Measurements from ENCODE around the gene FERMT3. TPM values are rescaled to one million over a fixed set of nuclear protein-coding genes. Genes with fewer than 3 reads are reported as not detected.

The FERMT3 gene
- total and polyA plus RNA-seq, 7 experiments from 2014 or later = 77.1 to 209 (median 120) TPM

GRCh38 chr11:64211181-64211872 is 4.8 kb downstream of the FERMT3 start:
- Histone ChIP-seq H3K27ac (ENCODE audit: low read depth, low read length) (no peak overlapping the region), H3K9me3 (ENCODE audit: control insufficient read depth in 2 of 3, low read length in 3 of 3) (no peaks in the 10 kb centered on the region), H3K4me3 (ENCODE audit: low read length) (no peak overlapping the region), H3K36me3 (ENCODE audit: control insufficient read depth in 2 of 3, insufficient read depth in 3 of 3, low read length in 3 of 3) (peaks cover 0 to 75% (median 0%) of the 10 kb centered on the region in 3 experiments), H3K4me1 (ENCODE audit: control insufficient read depth in 2 of 2, insufficient read depth in 2 of 2, low read length in 2 of 2) (peaks cover 11 to 12% of the 10 kb centered on the region in 2 donors), H3K27me3 (ENCODE audit: control insufficient read depth in 2 of 2, insufficient read depth in 2 of 2, low read length in 2 of 2) (no peaks in the 10 kb centered on the region)
- ATAC-seq = no peak
- peaks cover 22 to 37% (median 31%) of the 10 kb centered on the region in 7 donors for H3K4me1 Mint-ChIP-seq
- CTCF ChIA-PET = no interaction called here
- peaks cover 0 to 31% (median 12%) of the 10 kb centered on the region in 5 donors for H3K36me3 Mint-ChIP-seq
- H3K9me3 Mint-ChIP-seq = no peaks in the 10 kb centered on the region
- H3K4me3 Mint-ChIP-seq = no peak overlapping the region
- intact Hi-C loops (cut with micrococcal nuclease) = no loop called here
- POLR2A ChIA-PET = interaction anchor here (0.9 to 11.2 kb wide), 4 partner anchors 9 to 31 kb away, joined by 3 to 220 read pairs (median 4); partner anchors contain the start of genes NUDT22 and TRPT1
- DNase-seq = no peak
- peak overlapping the region in 1 of 9 donors; percentile 17 for H3K27ac Mint-ChIP-seq
- no peaks in the 10 kb centered on the region for H3K27me3 Mint-ChIP-seq

DNA sequence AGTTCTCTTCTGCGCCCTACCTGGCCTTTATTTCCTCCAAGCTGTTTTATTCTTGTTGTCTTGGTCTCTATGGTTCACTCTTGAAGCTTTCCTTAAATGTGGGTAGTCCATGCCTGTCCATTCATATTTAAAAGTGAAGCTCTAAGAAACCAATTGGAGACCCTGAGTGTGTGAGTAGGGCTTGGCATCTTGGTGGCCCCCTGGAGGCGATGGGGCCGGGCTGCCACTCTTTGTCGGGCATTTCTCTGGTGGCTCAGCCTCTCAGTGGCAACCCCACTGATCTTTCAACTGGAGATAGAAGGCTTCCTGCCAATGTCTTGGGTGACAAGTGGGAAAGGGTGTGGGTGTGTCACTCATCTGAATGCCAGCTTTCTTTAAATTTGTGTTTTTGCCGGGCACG is 10.4 kb downstream of the FERMT3 start:
- peaks cover 0 to 28% (median 12%) of the 10 kb centered on the region in 5 donors for H3K36me3 Mint-ChIP-seq
- ChIA-PET POLR2A (interaction anchor here (0.8 to 14.3 kb wide), 7 partner anchors 9 to 562 kb away, joined by 3 to 220 read pairs (median 5); partner anchors contain the start of genes FERMT3, NUDT22, PRDX5 and SF1), CTCF (interaction anchor here (0.5 to 2.9 kb wide), 6 partner anchors 10 to 472 kb away, joined by 3 to 25 read pairs (median 3); partner anchors contain the start of gene FERMT3)
- H3K4me1 ChIP-seq (ENCODE audit: control insufficient read depth in 2 of 2, insufficient read depth in 2 of 2, low read length in 2 of 2) = no peaks in the 10 kb centered on the region
- H3K27ac ChIP-seq (ENCODE audit: low read depth, low read length) = no peak overlapping the region
- no peak overlapping the region for H3K4me3 Mint-ChIP-seq
- ATAC-seq (no peak), DNase-seq (no peak)
- intact Hi-C loops (cut with micrococcal nuclease) = no loop called here
- peaks cover 10 to 25% (median 13%) of the 10 kb centered on the region in 7 donors for H3K4me1 Mint-ChIP-seq
- H3K27me3 Mint-ChIP-seq = no peaks in the 10 kb centered on the region
- no peaks in the 10 kb centered on the region for H3K27me3 ChIP-seq (ENCODE audit: control insufficient read depth in 2 of 2, insufficient read depth in 2 of 2, low read length in 2 of 2)
- peak overlapping the region in 5 of 9 donors; percentile 22 to 47 (median 28) for H3K27ac Mint-ChIP-seq
- peaks cover 7 to 75% (median 11%) of the 10 kb centered on the region in 3 experiments for H3K36me3 ChIP-seq (ENCODE audit: control insufficient read depth in 2 of 3, insufficient read depth in 3 of 3, low read length in 3 of 3)
- H3K9me3 ChIP-seq (ENCODE audit: control insufficient read depth in 2 of 3, low read length in 3 of 3) = no peaks in the 10 kb centered on the region
- no peaks in the 10 kb centered on the region for H3K9me3 Mint-ChIP-seq
- H3K4me3 ChIP-seq (ENCODE audit: low read length) = no peak overlapping the region

DNA sequence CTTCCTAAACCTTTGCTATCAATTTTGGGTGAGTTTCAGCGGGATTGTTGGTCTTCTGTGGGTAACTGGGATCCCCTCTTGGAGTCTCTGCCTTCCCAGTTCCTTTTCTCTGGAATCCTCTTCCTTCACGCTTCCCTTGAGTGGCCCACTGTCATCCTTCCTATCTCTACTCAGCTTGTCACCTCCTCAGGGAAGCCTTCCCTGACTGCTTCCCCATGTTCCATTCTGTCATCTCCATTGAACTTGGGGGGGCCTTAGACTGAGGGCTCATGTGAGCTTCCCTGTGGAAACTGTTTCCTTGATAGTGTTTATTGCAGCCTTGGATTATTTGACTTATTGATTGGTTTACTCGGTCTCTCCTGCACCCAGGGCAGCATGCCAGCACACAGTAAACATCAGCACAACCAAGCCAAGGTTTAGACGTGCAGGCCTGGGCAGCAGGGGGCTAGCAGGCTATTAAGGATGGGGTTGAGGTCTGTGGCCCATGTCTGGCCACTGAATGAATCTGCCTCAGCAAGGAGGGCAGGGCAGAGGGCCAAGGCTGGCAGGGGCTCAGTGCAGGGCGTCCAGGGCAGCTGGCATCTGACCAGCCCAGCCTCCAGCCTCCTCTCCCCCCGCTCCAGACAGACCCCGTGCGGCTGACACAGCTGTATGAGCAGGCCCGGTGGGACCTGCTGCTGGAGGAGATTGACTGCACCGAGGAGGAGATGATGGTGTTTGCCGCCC is 12.3 kb downstream of the FERMT3 start:
- Mint-ChIP-seq H3K27ac (peak overlapping the region in 6 of 9 donors; percentile 26 to 82 (median 66)), H3K4me1 (peaks cover 0 to 14% (median 8%) of the 10 kb centered on the region in 7 donors), H3K9me3 (no peaks in the 10 kb centered on the region), H3K4me3 (no peak overlapping the region), H3K36me3 (peaks cover 0 to 20% (median 4%) of the 10 kb centered on the region in 5 donors), H3K27me3 (no peaks in the 10 kb centered on the region)
- Histone ChIP-seq H3K27me3 (ENCODE audit: control insufficient read depth in 2 of 2, insufficient read depth in 2 of 2, low read length in 2 of 2) (no peaks in the 10 kb centered on the region), H3K4me1 (ENCODE audit: control insufficient read depth in 2 of 2, insufficient read depth in 2 of 2, low read length in 2 of 2) (no peaks in the 10 kb centered on the region), H3K4me3 (ENCODE audit: low read length) (no peak overlapping the region), H3K9me3 (ENCODE audit: control insufficient read depth in 2 of 3, low read length in 3 of 3) (no peaks in the 10 kb centered on the region), H3K36me3 (ENCODE audit: control insufficient read depth in 2 of 3, insufficient read depth in 3 of 3, low read length in 3 of 3) (peaks cover 7 to 78% (median 14%) of the 10 kb centered on the region in 3 experiments), H3K27ac (ENCODE audit: low read depth, low read length) (peak overlapping the region; percentile 16)
- DNase-seq (no peak), ATAC-seq (no peak)
- ChIA-PET CTCF (interaction anchor here (0.6 to 2.9 kb wide), 2 partner anchors 12 to 18 kb away, joined by 5 to 25 read pairs; partner anchors contain the start of gene FERMT3), POLR2A (interaction anchor here (0.6 to 14.3 kb wide), 5 partner anchors 11 to 50 kb away, joined by 3 to 220 read pairs (median 5); partner anchors contain the start of gene FERMT3)
- intact Hi-C loops (cut with micrococcal nuclease) = no loop called here

GRCh38 chr11:64219354-64219684 is 12.8 kb downstream of the FERMT3 start:
- ChIA-PET CTCF (interaction anchor here (0.6 kb wide), 2 partner anchors 13 to 17 kb away, joined by 5 read pairs; no protein-coding TSS in a partner anchor), POLR2A (interaction anchor here (1.0 to 14.3 kb wide), 3 partner anchors 12 to 27 kb away, joined by 3 to 220 read pairs (median 5); partner anchors contain the start of gene FERMT3)
- H3K27me3 Mint-ChIP-seq = no peaks in the 10 kb centered on the region
- no peaks in the 10 kb centered on the region for H3K9me3 Mint-ChIP-seq
- ATAC-seq (no peak), DNase-seq (no peak)
- peak overlapping the region; percentile 16 for H3K27ac ChIP-seq (ENCODE audit: low read depth, low read length)
- H3K27me3 ChIP-seq (ENCODE audit: control insufficient read depth in 2 of 2, insufficient read depth in 2 of 2, low read length in 2 of 2) = no peaks in the 10 kb centered on the region
- peaks cover 0 to 12% (median 8%) of the 10 kb centered on the region in 7 donors for H3K4me1 Mint-ChIP-seq
- no peak overlapping the region for H3K27ac Mint-ChIP-seq
- H3K4me1 ChIP-seq (ENCODE audit: control insufficient read depth in 2 of 2, insufficient read depth in 2 of 2, low read length in 2 of 2) = no peaks in the 10 kb centered on the region
- peaks cover 7 to 77% (median 14%) of the 10 kb centered on the region in 3 experiments for H3K36me3 ChIP-seq (ENCODE audit: control insufficient read depth in 2 of 3, insufficient read depth in 3 of 3, low read length in 3 of 3)
- H3K9me3 ChIP-seq (ENCODE audit: control insufficient read depth in 2 of 3, low read length in 3 of 3) = no peaks in the 10 kb centered on the region
- no peak overlapping the region for H3K4me3 Mint-ChIP-seq
- peaks cover 0 to 19% (median 4%) of the 10 kb centered on the region in 5 donors for H3K36me3 Mint-ChIP-seq
- intact Hi-C loops (cut with micrococcal nuclease) = no loop called here
- H3K4me3 ChIP-seq (ENCODE audit: low read length) = no peak overlapping the region

GRCh38 chr11:64219755-64220154 is 13.2 kb downstream of the FERMT3 start:
- Mint-ChIP-seq H3K4me1 (peaks cover 0 to 12% (median 8%) of the 10 kb centered on the region in 7 donors), H3K9me3 (no peaks in the 10 kb centered on the region), H3K4me3 (no peak overlapping the region), H3K27me3 (no peaks in the 10 kb centered on the region), H3K36me3 (peaks cover 0 to 19% (median 4%) of the 10 kb centered on the region in 5 donors), H3K27ac (no peak overlapping the region)
- ChIA-PET POLR2A (interaction anchor here (1.4 to 14.3 kb wide), 2 partner anchors 12 to 26 kb away, joined by 5 to 220 read pairs; partner anchors contain the start of gene FERMT3), CTCF (interaction anchor here (0.6 kb wide), 1 partner anchor 13 kb away, joined by 5 read pairs; no protein-coding TSS in a partner anchor)
- intact Hi-C loops (cut with micrococcal nuclease) = no loop called here
- peak overlapping the region; percentile 16 for H3K27ac ChIP-seq (ENCODE audit: low read depth, low read length)
- no peaks in the 10 kb centered on the region for H3K27me3 ChIP-seq (ENCODE audit: control insufficient read depth in 2 of 2, insufficient read depth in 2 of 2, low read length in 2 of 2)
- DNase-seq (no peak), ATAC-seq (no peak)
- no peaks in the 10 kb centered on the region for H3K9me3 ChIP-seq (ENCODE audit: control insufficient read depth in 2 of 3, low read length in 3 of 3)
- H3K4me3 ChIP-seq (ENCODE audit: low read length) = no peak overlapping the region
- H3K4me1 ChIP-seq (ENCODE audit: control insufficient read depth in 2 of 2, insufficient read depth in 2 of 2, low read length in 2 of 2) = peaks cover 0 to 2% of the 10 kb centered on the region in 2 donors
- peaks cover 7 to 73% (median 14%) of the 10 kb centered on the region in 3 experiments for H3K36me3 ChIP-seq (ENCODE audit: control insufficient read depth in 2 of 3, insufficient read depth in 3 of 3, low read length in 3 of 3)

DNA sequence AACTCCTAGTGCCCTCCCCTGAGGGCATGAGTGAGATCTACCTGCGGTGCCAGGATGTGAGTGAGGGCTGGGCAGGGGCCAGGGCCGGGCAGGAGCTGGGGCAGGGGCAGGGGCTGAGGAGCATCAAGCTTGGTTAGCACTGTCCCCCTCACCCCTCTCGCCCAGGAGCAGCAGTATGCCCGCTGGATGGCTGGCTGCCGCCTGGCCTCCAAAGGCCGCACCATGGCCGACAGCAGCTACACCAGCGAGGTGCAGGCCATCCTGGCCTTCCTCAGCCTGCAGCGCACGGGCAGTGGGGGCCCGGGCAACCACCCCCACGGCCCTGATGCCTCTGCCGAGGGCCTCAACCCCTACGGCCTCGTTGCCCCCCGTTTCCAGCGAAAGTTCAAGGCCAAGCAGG is 13.8 kb downstream of the FERMT3 start:
- Histone ChIP-seq H3K27me3 (ENCODE audit: control insufficient read depth in 2 of 2, insufficient read depth in 2 of 2, low read length in 2 of 2) (no peaks in the 10 kb centered on the region), H3K4me3 (ENCODE audit: low read length) (no peak overlapping the region), H3K36me3 (ENCODE audit: control insufficient read depth in 2 of 3, insufficient read depth in 3 of 3, low read length in 3 of 3) (peaks cover 7 to 68% (median 14%) of the 10 kb centered on the region in 3 experiments), H3K4me1 (ENCODE audit: control insufficient read depth in 2 of 2, insufficient read depth in 2 of 2, low read length in 2 of 2) (peaks cover 3 to 7% of the 10 kb centered on the region in 2 donors), H3K27ac (ENCODE audit: low read depth, low read length) (no peak overlapping the region), H3K9me3 (ENCODE audit: control insufficient read depth in 2 of 3, low read length in 3 of 3) (no peaks in the 10 kb centered on the region)
- POLR2A ChIA-PET = interaction anchor here (1.4 to 14.3 kb wide), 2 partner anchors 13 to 26 kb away, joined by 5 to 220 read pairs; partner anchors contain the start of gene FERMT3
- intact Hi-C loops (cut with micrococcal nuclease) = no loop called here
- Mint-ChIP-seq H3K36me3 (peaks cover 0 to 15% (median 4%) of the 10 kb centered on the region in 5 donors), H3K4me1 (peaks cover 0 to 15% (median 11%) of the 10 kb centered on the region in 7 donors), H3K4me3 (no peak overlapping the region), H3K9me3 (no peaks in the 10 kb centered on the region), H3K27me3 (no peaks in the 10 kb centered on the region), H3K27ac (no peak overlapping the region)
- CTCF ChIA-PET = no interaction called here
- DNase-seq = no peak
- no peak for ATAC-seq
